Smooth muscle cell of the pulmonary artery (primary cell): Measurements from ENCODE around the gene FAM25C. TPM values are rescaled to one million over a fixed set of nuclear protein-coding genes. Genes with fewer than 3 reads are reported as not detected.

Source experiments
- total RNA-seq: library from RNA; depleted of rRNA; stranded (reverse); fragments of >200 nt; gene quantifications from 2 replicates; pipeline ENCODE4 v1.2.3, GENCODE V29; 2014

The FAM25C gene
- not detected in 2 replicates for total RNA-seq

GRCh38 chr10:47999691-48000090 is at the start of gene FAM25C:
FAM25C (minus strand) TSS chr10:47999791; CDS start chr10:47999765, 26 bp downstream.

Other genes with a start within 250 kb of the FAM25C start
- not detected in 2 replicates for gene SYT15B, start 236.2 kb downstream of the FAM25C start, total RNA-seq
- not detected in 2 replicates for gene NPY4R2, start 81.1 kb downstream of the FAM25C start, total RNA-seq